22Rv1 (cell line): ENCODE measurements around the gene KLHL1.

Experiments
- CTCF ChIP-seq: fragments of 450-650 bp; IDR thresholded peaks from 2 replicates; pipeline ENCODE4 v1.5.1; 2017; ENCODE audit warnings: mild to moderate bottlenecking
- ZFX ChIP-seq: fragments of 450-650 bp; IDR thresholded peaks from 2 replicates; pipeline ENCODE4 v1.6.1; 2017; ENCODE audit warnings: antibody characterized with exemption, borderline replicate concordance

GRCh38 chr13:69956839-69957238 lies 151.4 kb downstream of the KLHL1 start:
- TF ChIP-seq CTCF (no peak), ZFX (no peak)
